ENCODE results near the gene ARHGAP9. TPM values are rescaled to one million over a fixed set of nuclear protein-coding genes. Genes with fewer than 3 reads are reported as not detected.

Gene ARHGAP9
- total RNA-seq, 4 donors from 2014 or later, result 5.4 to 7.4 (median 5.9) TPM

- Histone ChIP-seq H3K36me3 (peaks cover 36% of the 10 kb centered on the region), H3K27ac (peak within 1 kb of the TSS; percentile 66), H3K9me3 (no peaks in the 10 kb centered on the region), H3K27me3 (no peaks in the 10 kb centered on the region), H3K4me1 (peaks cover 17% of the 10 kb centered on the region), H3K4me3 (peak within 1 kb of the TSS; percentile 80)
- 8% methylated on average over 47 of the region's 47 CpGs for WGBS
- peak; percentile 95 to 96 for DNase-seq (ENCODE audit: low spot score in 2 of 2)
- TF ChIP-seq POLR2A (IDR thresholded peaks at IDR 0.05) (peak in 1 of 2 donors; percentile 59), EP300 (IDR thresholded peaks at IDR 0.05) (no peak), POLR2AphosphoS5 (IDR thresholded peaks at IDR 0.05) (peak in 2 of 3 donors; percentile 69 to 79)
- TF ChIP-seq, protein P1, sequence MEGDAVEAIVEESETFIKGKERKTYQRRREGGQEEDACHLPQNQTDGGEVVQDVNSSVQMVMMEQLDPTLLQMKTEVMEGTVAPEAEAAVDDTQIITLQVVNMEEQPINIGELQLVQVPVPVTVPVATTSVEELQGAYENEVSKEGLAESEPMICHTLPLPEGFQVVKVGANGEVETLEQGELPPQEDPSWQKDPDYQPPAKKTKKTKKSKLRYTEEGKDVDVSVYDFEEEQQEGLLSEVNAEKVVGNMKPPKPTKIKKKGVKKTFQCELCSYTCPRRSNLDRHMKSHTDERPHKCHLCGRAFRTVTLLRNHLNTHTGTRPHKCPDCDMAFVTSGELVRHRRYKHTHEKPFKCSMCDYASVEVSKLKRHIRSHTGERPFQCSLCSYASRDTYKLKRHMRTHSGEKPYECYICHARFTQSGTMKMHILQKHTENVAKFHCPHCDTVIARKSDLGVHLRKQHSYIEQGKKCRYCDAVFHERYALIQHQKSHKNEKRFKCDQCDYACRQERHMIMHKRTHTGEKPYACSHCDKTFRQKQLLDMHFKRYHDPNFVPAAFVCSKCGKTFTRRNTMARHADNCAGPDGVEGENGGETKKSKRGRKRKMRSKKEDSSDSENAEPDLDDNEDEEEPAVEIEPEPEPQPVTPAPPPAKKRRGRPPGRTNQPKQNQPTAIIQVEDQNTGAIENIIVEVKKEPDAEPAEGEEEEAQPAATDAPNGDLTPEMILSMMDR (IDR thresholded peaks at IDR 0.05), result no peak
These were observed 8.1 kb upstream of the ARHGAP9 start, which contains the start of gene MARS1 for GRCh38 chr12:57487597-57488401. MARS1 (plus strand) TSS chr12:57488068; CDS start chr12:57488091, 23 bp downstream.

GRCh38 chr12:57487055-57487596 is 7.5 kb upstream of the ARHGAP9 start:
- peak overlapping the region; percentile 80 for H3K4me3 ChIP-seq

GRCh38 chr12:57485695-57486094 is 6.0 kb upstream of the ARHGAP9 start:
- peaks cover 15% of the 10 kb centered on the region for H3K36me3 ChIP-seq
- H3K4me3 ChIP-seq, result no peak overlapping the region
- H3K4me1 ChIP-seq, result peaks cover 17% of the 10 kb centered on the region
- H3K9me3 ChIP-seq, result no peaks in the 10 kb centered on the region
- no peaks in the 10 kb centered on the region for H3K27me3 ChIP-seq
- TF ChIP-seq EP300 (IDR thresholded peaks at IDR 0.05), result no peak
- TF ChIP-seq, protein P1 (IDR thresholded peaks at IDR 0.05), result no peak
- no peak for TF ChIP-seq POLR2AphosphoS5 (IDR thresholded peaks at IDR 0.05)
- no peak for TF ChIP-seq POLR2A (IDR thresholded peaks at IDR 0.05)
- no peak for DNase-seq (ENCODE audit: low spot score in 2 of 2)
- H3K27ac ChIP-seq, result no peak overlapping the region

More at GRCh38 chr12:57487055-57487596, 7.5 kb upstream of the ARHGAP9 start:
- no peaks in the 10 kb centered on the region for H3K27me3 ChIP-seq
- H3K4me1 ChIP-seq, result peaks cover 17% of the 10 kb centered on the region
- TF ChIP-seq POLR2AphosphoS5 (IDR thresholded peaks at IDR 0.05) (no peak), POLR2A (IDR thresholded peaks at IDR 0.05) (no peak), EP300 (IDR thresholded peaks at IDR 0.05) (no peak)
- TF ChIP-seq, protein P1 (IDR thresholded peaks at IDR 0.05), result no peak
- H3K27ac ChIP-seq, result no peak overlapping the region
- no peaks in the 10 kb centered on the region for H3K9me3 ChIP-seq
- H3K36me3 ChIP-seq, result peaks cover 29% of the 10 kb centered on the region
- WGBS, result 86% methylated on average over 27 of the region's 27 CpGs
- DNase-seq (ENCODE audit: low spot score in 2 of 2), result no peak

DNA sequence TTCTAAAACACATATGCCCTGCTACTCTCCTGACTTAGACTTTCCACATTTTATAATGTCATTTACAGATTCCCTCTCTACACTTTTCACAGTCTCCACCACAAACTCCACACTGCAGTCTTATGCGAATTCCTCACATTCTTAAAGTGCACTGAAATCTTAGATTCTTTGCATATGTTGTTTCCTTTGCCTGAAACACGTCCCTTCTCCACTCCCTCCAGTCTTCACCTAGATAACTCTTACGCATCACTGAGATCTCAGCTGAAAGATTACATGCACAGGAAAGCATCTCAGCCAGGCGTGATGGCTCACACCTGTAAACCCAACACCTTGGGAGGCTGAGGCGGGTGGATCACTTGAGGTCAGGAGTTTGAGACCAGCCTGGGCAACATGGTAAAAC is 3.8 kb upstream of the ARHGAP9 start:
- Histone ChIP-seq H3K9me3 (no peaks in the 10 kb centered on the region), H3K4me1 (peaks cover 6% of the 10 kb centered on the region), H3K27ac (no peak overlapping the region), H3K4me3 (no peak overlapping the region), H3K36me3 (no peaks in the 10 kb centered on the region), H3K27me3 (no peaks in the 10 kb centered on the region)
- TF ChIP-seq EP300 (IDR thresholded peaks at IDR 0.05) (no peak), POLR2A (IDR thresholded peaks at IDR 0.05) (no peak), POLR2AphosphoS5 (IDR thresholded peaks at IDR 0.05) (no peak)
- TF ChIP-seq, protein P1 (IDR thresholded peaks at IDR 0.05), result no peak
- 59% methylated on average over 5 of the region's 5 CpGs for WGBS
- DNase-seq (ENCODE audit: low spot score in 2 of 2), result no peak

GRCh38 chr12:57481671-57482070 is 2.0 kb upstream of the ARHGAP9 start:
- 77% methylated on average over 1 of the region's 1 CpG for WGBS
- TF ChIP-seq, protein P1 (IDR thresholded peaks at IDR 0.05), result no peak
- TF ChIP-seq EP300 (IDR thresholded peaks at IDR 0.05), result no peak
- no peak for TF ChIP-seq POLR2A (IDR thresholded peaks at IDR 0.05)
- no peak for TF ChIP-seq POLR2AphosphoS5 (IDR thresholded peaks at IDR 0.05)
- Histone ChIP-seq H3K27me3 (peaks cover 9% of the 10 kb centered on the region), H3K4me1 (no peaks in the 10 kb centered on the region), H3K27ac (no peak overlapping the region), H3K9me3 (no peaks in the 10 kb centered on the region), H3K4me3 (no peak overlapping the region), H3K36me3 (no peaks in the 10 kb centered on the region)
- no peak for DNase-seq (ENCODE audit: low spot score in 2 of 2)

Data from suprapubic skin (tissue), 4 donors.